ENCODE measurements around the gene OGFOD3.

The OGFOD3 gene

GRCh38 chr17:82391496-82392066, 26.8 kb downstream of the OGFOD3 start:
- H3K27ac ChIP-seq, result no peak overlapping the region
- TF ChIP-seq ZFX (IDR thresholded peaks at IDR 0.05; ENCODE audit: borderline replicate concordance), result no peak
- no peak for TF ChIP-seq CTCF (IDR thresholded peaks at IDR 0.05)

GRCh38 chr17:82390860-82391435, 27.4 kb downstream of the OGFOD3 start:
- TF ChIP-seq CTCF (IDR thresholded peaks at IDR 0.05) (no peak), ZFX (IDR thresholded peaks at IDR 0.05; ENCODE audit: borderline replicate concordance) (no peak)
- no peak overlapping the region for H3K27ac ChIP-seq

GRCh38 chr17:82390015-82390859, 28.1 kb downstream of the OGFOD3 start:
- no peak overlapping the region for H3K27ac ChIP-seq
- TF ChIP-seq ZFX (IDR thresholded peaks at IDR 0.05; ENCODE audit: borderline replicate concordance) (no peak), CTCF (IDR thresholded peaks at IDR 0.05) (no peak)

GRCh38 chr17:82389379-82389778, 29.0 kb downstream of the OGFOD3 start:
- no peak for TF ChIP-seq ZFX (IDR thresholded peaks at IDR 0.05; ENCODE audit: borderline replicate concordance)
- no peak overlapping the region for H3K27ac ChIP-seq

GRCh38 chr17:82388922-82389283, 29.5 kb downstream of the OGFOD3 start:
- H3K27ac ChIP-seq, result no peak overlapping the region
- TF ChIP-seq ZFX (IDR thresholded peaks at IDR 0.05; ENCODE audit: borderline replicate concordance) (no peak), CTCF (IDR thresholded peaks at IDR 0.05) (no peak)

GRCh38 chr17:82388223-82388921, 30.0 kb downstream of the OGFOD3 start:
- no peak overlapping the region for H3K27ac ChIP-seq
- no peak for TF ChIP-seq CTCF (IDR thresholded peaks at IDR 0.05)
- no peak for TF ChIP-seq ZFX (IDR thresholded peaks at IDR 0.05; ENCODE audit: borderline replicate concordance)

GRCh38 chr17:82387705-82388106, 30.7 kb downstream of the OGFOD3 start:
- TF ChIP-seq CTCF (IDR thresholded peaks at IDR 0.05) (no peak), ZFX (IDR thresholded peaks at IDR 0.05; ENCODE audit: borderline replicate concordance) (no peak)
- H3K27ac ChIP-seq, result no peak overlapping the region

Measured in 22Rv1 (cell line).